ENCODE data around the gene GSTA3.
"Not testable (repeated sequence)": the region's sequence is repeated elsewhere in the genome, so short reads cannot be mapped to it uniquely, and the experiment has no call there.

GSTA3 gene

DNA sequence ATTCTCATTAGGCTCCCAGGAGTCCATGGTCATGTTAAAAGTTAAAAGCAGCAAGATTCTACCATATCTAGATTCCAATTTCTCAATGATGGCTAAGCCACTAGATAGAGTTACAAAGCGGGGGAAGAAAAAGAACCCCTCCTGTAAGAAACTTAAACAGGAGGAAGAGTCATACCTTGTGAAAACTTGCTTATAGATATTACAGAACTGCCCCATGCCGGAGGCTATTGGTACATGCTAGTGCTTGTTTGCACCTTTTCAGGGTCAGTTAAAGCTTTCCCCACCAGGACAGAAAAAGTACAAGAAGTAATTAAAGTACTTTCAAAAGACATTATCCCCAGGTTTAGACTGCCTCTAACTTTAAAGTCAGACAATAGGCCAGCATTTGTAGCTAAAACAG, 15.5 kb upstream of the GSTA3 start:
- TF ChIP-seq, protein P1, sequence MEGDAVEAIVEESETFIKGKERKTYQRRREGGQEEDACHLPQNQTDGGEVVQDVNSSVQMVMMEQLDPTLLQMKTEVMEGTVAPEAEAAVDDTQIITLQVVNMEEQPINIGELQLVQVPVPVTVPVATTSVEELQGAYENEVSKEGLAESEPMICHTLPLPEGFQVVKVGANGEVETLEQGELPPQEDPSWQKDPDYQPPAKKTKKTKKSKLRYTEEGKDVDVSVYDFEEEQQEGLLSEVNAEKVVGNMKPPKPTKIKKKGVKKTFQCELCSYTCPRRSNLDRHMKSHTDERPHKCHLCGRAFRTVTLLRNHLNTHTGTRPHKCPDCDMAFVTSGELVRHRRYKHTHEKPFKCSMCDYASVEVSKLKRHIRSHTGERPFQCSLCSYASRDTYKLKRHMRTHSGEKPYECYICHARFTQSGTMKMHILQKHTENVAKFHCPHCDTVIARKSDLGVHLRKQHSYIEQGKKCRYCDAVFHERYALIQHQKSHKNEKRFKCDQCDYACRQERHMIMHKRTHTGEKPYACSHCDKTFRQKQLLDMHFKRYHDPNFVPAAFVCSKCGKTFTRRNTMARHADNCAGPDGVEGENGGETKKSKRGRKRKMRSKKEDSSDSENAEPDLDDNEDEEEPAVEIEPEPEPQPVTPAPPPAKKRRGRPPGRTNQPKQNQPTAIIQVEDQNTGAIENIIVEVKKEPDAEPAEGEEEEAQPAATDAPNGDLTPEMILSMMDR (IDR thresholded peaks at IDR 0.05; ENCODE audit: insufficient read depth, low read depth, low read length, missing control alignments): no peak
- H3K4me3 ChIP-seq (ENCODE audit: low read depth, low read length): no peak overlapping the region
- DNase-seq (ENCODE audit: low read depth): no peak

DNA sequence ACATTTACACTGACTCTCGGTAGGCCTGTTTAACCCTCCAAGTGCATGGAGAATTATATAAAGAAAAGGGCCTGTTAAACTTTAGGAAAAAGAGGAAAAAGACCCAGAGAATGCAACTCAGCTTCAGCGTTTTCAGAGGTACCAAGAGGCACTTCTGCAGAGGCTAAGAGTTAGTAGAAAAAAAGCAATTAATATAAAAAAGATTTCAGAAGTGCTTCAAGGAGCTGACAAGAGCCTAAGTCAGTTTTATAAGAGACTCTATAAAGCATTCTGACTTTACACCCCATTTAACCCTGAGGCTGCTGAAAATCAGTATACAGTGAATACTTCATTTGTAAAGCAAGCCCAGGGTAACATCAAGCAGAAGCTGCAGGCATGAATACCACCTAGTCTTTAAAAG, 14.2 kb upstream of the GSTA3 start:
- not testable (repeated sequence) for H3K4me3 ChIP-seq (ENCODE audit: low read depth, low read length)

DNA sequence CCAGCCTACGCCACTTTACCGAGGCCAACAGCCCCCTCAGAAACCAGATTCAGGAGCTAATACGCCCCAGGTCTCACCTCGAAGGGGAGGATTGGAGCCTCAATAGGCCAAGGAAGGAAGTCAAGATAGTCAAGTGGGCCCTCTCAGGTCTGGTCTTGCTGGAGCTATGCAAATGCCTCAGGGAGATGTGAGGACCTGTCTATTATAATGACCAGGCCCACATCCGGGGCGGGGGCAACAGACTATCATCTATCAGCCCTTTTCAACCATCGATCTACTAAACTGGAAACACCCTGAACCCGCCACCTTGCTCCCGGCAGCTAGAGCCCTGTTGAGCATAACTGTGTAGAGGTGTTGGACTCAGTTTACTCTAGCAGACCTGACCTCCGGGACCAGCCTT, 12.7 kb upstream of the GSTA3 start:
- DNase-seq (ENCODE audit: low read depth): peak; percentile 3
- H3K4me3 ChIP-seq (ENCODE audit: low read depth, low read length): no peak overlapping the region
- TF ChIP-seq, protein P1 (IDR thresholded peaks at IDR 0.05; ENCODE audit: insufficient read depth, low read depth, low read length, missing control alignments): no peak

More for the DNA sequence above, 14.2 kb upstream of the GSTA3 start:
- DNase-seq (ENCODE audit: low read depth): not testable (repeated sequence)

DNA sequence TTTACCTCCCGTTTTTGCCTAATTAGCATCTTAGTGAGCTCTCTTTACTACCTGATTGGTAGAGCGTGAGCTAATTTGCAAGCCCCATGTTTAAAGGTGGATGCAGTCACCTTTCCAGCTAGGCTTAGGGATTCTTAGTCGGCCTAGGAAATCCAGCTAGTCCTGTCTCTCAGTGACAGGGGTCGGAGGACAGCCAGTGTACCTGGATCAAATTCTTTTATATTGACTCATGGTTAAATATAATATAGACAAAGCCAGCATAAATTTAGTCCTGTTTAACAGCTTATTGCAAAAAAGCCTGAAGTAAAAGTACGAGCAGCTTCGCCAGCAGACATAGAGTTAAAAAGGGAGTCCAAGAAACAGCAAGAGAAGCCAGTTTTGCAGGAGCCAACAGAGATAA, 12.2 kb upstream of the GSTA3 start:
- TF ChIP-seq, protein P1 (IDR thresholded peaks at IDR 0.05; ENCODE audit: insufficient read depth, low read depth, low read length, missing control alignments): no peak
- no peak for DNase-seq (ENCODE audit: low read depth)
- H3K4me3 ChIP-seq (ENCODE audit: low read depth, low read length): no peak overlapping the region

DNA sequence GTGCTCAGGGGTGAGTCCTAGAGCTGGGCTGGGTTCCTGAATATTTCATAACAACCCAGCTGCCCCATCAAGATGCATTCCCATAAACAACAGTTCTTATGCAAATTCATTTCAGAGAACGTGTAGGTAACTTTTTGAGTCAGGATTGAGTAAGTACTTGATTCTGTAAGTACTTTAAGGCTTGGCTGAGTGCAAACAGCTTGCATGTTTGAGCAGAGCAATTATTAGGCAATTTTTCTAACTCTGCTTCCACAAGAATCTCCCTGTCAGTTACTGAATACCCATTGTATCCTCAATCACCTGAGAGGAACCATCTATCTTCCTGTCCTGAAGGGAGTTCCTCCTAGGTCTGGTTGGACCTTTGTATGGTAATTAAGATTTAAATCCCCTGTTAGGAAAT, 10.0 kb upstream of the GSTA3 start:
- not testable (repeated sequence) for DNase-seq (ENCODE audit: low read depth); H3K4me3 ChIP-seq (ENCODE audit: low read depth, low read length)

DNA sequence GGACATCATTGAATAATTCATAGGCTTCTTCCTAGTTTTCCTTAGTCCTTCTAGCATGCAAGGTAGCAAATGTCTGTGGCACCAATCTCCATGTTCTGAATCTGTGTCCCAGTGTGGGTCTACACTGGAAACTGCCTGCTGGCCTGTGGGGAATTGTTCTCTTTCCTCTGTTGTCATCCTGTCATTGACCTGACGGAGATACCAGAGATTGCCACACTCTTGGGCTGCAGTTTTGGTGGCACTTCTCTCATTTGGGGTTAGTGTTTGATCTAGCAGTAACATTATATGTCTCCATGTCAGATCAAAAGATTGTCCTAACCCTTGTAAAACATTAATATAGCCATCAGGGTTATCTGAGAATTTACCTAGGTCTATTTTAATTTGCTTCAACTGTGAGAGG, 9.3 kb upstream of the GSTA3 start:
- not testable (repeated sequence) for H3K4me3 ChIP-seq (ENCODE audit: low read depth, low read length); DNase-seq (ENCODE audit: low read depth)

DNA sequence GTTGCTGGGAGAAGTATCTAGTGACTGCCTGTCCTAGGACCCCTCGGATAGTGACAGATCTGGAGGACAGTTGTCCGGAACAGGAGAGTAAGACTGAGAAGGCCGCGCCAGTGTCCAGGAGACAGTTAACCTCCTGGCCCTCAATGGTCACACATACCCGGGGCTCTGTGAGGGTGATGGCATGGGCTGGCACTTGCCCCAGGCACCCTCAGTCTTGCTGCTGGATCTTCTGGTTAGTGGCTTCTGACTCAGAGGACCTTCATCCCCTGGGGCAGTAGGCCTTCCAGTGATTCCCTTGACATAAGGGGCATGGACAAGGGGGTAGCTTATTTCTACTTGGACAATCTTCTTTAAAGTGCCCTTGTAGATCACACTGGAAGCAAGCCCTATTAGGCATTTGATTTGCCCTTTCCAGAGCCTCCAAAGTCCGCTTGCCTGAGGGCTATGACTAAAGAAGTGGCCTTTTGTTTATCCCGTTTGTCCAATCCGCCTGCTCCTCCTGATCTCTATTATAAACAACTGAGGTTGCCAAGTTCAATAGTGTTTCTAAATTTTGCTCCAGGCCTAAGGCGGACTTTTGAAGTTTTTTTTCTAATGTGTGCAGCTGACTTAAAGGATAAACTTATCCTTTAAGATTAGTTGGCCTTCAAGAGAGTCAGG, 8.7 kb upstream of the GSTA3 start:
- H3K4me3 ChIP-seq (ENCODE audit: low read depth, low read length); DNase-seq (ENCODE audit: low read depth): not testable (repeated sequence)

DNA sequence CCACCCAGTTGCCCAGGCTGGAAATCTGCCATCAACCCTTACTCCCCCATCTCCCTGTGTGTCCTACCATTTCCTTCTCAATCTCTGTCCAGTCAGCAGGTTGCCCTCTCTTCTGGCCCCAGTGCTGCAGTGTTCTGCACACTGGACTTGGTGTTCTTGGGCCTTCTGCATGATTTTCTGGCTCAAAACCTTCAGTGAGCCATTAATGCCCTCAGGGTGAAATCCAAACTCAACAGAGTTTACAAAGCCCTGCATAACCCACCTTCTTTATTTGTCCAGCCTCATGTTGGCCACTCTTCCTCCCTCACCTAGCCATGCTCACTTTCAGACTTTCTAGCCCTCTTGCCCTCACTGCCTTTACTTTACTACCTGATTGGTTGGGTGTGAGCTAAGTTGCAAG, 5.0 kb upstream of the GSTA3 start:
- no peak for DNase-seq (ENCODE audit: low read depth)
- TF ChIP-seq, protein P1 (IDR thresholded peaks at IDR 0.05; ENCODE audit: insufficient read depth, low read depth, low read length, missing control alignments): no peak
- H3K4me3 ChIP-seq (ENCODE audit: low read depth, low read length): no peak overlapping the region

DNA sequence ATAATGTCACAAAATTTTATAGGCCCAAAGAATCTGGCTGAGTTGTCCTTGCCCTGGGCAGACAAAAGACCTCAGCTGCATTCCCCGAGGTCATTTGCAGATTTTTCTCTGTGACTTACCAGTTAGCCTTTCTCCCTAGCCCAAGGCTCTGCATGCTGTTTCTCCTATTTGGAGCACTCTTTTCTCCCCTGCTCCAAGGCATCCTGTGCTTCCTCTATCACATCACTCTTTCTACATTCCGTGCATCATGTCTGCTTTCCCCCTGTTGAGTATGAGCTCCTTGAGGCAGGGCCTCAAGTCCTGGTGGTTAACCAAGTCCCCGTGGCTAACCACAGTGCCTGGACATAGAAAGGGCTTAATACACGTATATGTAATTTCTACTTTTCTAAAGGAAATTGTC, 593 bp upstream of the GSTA3 start:
- TF ChIP-seq, protein P1 (IDR thresholded peaks at IDR 0.05; ENCODE audit: insufficient read depth, low read depth, low read length, missing control alignments): no peak
- no peak overlapping the region for H3K4me3 ChIP-seq (ENCODE audit: low read depth, low read length)
- DNase-seq (ENCODE audit: low read depth): no peak

Measured in GM12865 (cell line).